SK-N-MC (cell line): ENCODE measurements around the gene ADTRP.

Source experiments
- EZH2 ChIP-seq: fragments of 200-600 bp; sonication (generic); IDR thresholded peaks from one replicate; pipeline ENCODE4 v1.6.1; 2017; ENCODE audit warnings: antibody characterized with exemption
- POLR2AphosphoS5 ChIP-seq: IDR thresholded peaks from 2 replicates; pipeline ENCODE4 v1.6.1; 2012; ENCODE audit warnings: mild to moderate bottlenecking, low read depth, low read length, borderline replicate concordance

DNA sequence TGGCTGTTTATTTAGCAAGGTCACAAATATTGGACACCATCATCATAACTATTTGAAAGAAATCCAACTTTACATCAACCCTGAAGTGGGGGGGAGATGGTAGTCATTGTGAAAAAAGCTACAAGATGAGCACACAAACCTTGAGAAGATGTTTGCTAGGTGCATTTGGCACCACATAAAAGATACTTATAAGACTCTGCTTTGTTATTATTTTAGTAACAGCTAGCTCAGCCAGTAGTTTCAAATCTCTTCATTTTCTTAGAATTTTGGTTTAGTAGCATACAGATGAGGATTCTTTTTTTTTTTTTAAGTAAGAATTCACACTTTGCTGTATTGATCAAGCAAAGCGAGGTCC is 14.4 kb downstream of the ADTRP start:
- TF ChIP-seq EZH2 = no peak
- TF ChIP-seq POLR2AphosphoS5 = no peak
